Measurements from ENCODE around the gene AFF4. TPM values are rescaled to one million over a fixed set of nuclear protein-coding genes. Genes with fewer than 3 reads are reported as not detected.
"Not testable (repeated sequence)": the region's sequence is repeated elsewhere in the genome, so short reads cannot be mapped to it uniquely, and the experiment has no call there.

The AFF4 gene
- polyA plus RNA-seq, 3 donors, result 9.7 to 17.7 (median 17.6) TPM

DNA sequence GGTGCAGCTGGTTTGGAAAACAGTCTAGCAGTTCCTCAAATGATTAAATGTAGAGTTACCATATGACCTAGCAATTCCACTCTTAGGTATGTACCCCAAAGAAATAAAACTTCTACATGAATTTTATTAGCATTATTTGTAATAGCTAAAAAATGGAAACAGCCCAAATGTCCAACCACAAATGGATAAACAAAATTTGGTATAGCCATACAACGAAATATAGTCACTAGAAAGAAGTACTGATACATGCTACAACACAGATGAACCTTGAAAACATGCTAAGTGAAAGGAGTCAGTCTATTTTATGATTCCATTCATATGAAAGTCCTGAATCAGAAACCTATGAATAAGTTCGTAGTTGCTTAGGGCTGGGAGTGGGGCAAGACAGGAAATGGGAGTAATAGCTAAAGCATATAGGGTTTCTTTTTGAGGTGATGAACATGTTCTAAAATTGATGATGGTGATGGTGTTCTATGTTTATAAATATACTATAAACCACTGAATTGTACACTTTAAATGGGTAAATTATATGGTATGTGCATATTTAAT is 103.5 kb downstream of the AFF4 start:
- no peak for TF ChIP-seq CTCF (IDR thresholded peaks at IDR 0.05)
- Histone ChIP-seq H3K9me3 (replicated peaks in 1 of 2; ENCODE audit: control insufficient read depth in 1 of 2, insufficient read depth in 1 of 2, low read length in 2 of 2) (no peaks in the 10 kb centered on the region), H3K4me1 (ENCODE audit: control insufficient read depth in 1 of 2, insufficient read depth in 2 of 2, low read length in 2 of 2) (peaks cover 0 to 12% of the 10 kb centered on the region in 2 donors), H4K20me1 (ENCODE audit: insufficient read depth, low read length) (no peaks in the 10 kb centered on the region), H3K4me2 (replicated peaks; ENCODE audit: extremely low read depth, low read length, poor library complexity, severe bottlenecking) (no peak overlapping the region), H3K27ac (ENCODE audit: low read depth in 1 of 2, low read length in 2 of 2) (no peak overlapping the region), H2AFZ (ENCODE audit: insufficient read depth, low read depth, low read length, poor library complexity, severe bottlenecking) (no peak overlapping the region), H3K79me2 (ENCODE audit: insufficient read depth, low read length) (no peaks in the 10 kb centered on the region), H3K9ac (ENCODE audit: insufficient read depth, low read length, poor library complexity, severe bottlenecking) (no peak overlapping the region), H3K4me3 (replicated peaks in 1 of 3; ENCODE audit: low read depth in 2 of 3, low read length in 3 of 3) (no peak overlapping the region), H3K36me3 (replicated peaks in 1 of 2; ENCODE audit: control insufficient read depth in 1 of 2, insufficient read depth in 2 of 2, low read length in 2 of 2) (no peaks in the 10 kb centered on the region), H3K27me3 (ENCODE audit: control insufficient read depth in 2 of 2, insufficient read depth in 2 of 2, low read length in 2 of 2) (no peaks in the 10 kb centered on the region)
- Mint-ChIP-seq H3K4me1 (peaks cover 3% of the 10 kb centered on the region), H3K9me3 (peaks cover 0 to 1% (median 0%) of the 10 kb centered on the region in 7 donors), H3K27ac (no peak overlapping the region), H3K4me3 (no peak overlapping the region), H3K36me3 (no peaks in the 10 kb centered on the region), H3K27me3 (ENCODE audit: low read depth in 3 of 3) (peaks cover 7 to 12% (median 9%) of the 10 kb centered on the region in 3 donors)
- intact Hi-C loops (cut with micrococcal nuclease), result loop anchor here in 1 of 2 donors (10.0 kb wide), 1 partner anchor 565 kb away; the partner anchor contains the start of gene SLC22A4
- no peak for DNase-seq
- WGBS (ENCODE audit: insufficient coverage), result 80% methylated on average over 1 of the region's 2 CpGs

GRCh38 chr5:132856011-132856410 is 107.4 kb downstream of the AFF4 start:
- no peaks in the 10 kb centered on the region for H3K79me2 ChIP-seq (ENCODE audit: insufficient read depth, low read length)
- WGBS (ENCODE audit: insufficient coverage), result no CpG with 5 or more reads among the region's 3 CpGs
- Mint-ChIP-seq H3K27ac (peak overlapping the region in 1 of 7 donors; percentile 50), H3K36me3 (no peaks in the 10 kb centered on the region), H3K9me3 (peaks cover 0 to 1% (median 0%) of the 10 kb centered on the region in 7 donors), H3K27me3 (ENCODE audit: low read depth in 3 of 3) (peaks cover 5 to 9% (median 9%) of the 10 kb centered on the region in 3 donors), H3K4me3 (no peak overlapping the region), H3K4me1 (no peaks in the 10 kb centered on the region)
- H3K27me3 ChIP-seq (ENCODE audit: control insufficient read depth in 2 of 2, insufficient read depth in 2 of 2, low read length in 2 of 2), result no peaks in the 10 kb centered on the region
- H3K9ac ChIP-seq (ENCODE audit: insufficient read depth, low read length, poor library complexity, severe bottlenecking), result no peak overlapping the region
- H2AFZ ChIP-seq (ENCODE audit: insufficient read depth, low read depth, low read length, poor library complexity, severe bottlenecking), result no peak overlapping the region
- no peak for DNase-seq
- no peaks in the 10 kb centered on the region for H3K36me3 ChIP-seq (replicated peaks in 1 of 2; ENCODE audit: control insufficient read depth in 1 of 2, insufficient read depth in 2 of 2, low read length in 2 of 2)
- no peaks in the 10 kb centered on the region for H3K4me1 ChIP-seq (ENCODE audit: control insufficient read depth in 1 of 2, insufficient read depth in 2 of 2, low read length in 2 of 2)
- TF ChIP-seq CTCF (IDR thresholded peaks at IDR 0.05), result no peak
- no peaks in the 10 kb centered on the region for H4K20me1 ChIP-seq (ENCODE audit: insufficient read depth, low read length)
- intact Hi-C loops (cut with micrococcal nuclease), result no loop called here
- H3K4me2 ChIP-seq (replicated peaks; ENCODE audit: extremely low read depth, low read length, poor library complexity, severe bottlenecking), result no peak overlapping the region
- no peaks in the 10 kb centered on the region for H3K9me3 ChIP-seq (replicated peaks in 1 of 2; ENCODE audit: control insufficient read depth in 1 of 2, insufficient read depth in 1 of 2, low read length in 2 of 2)
- no peak overlapping the region for H3K4me3 ChIP-seq (replicated peaks in 1 of 3; ENCODE audit: low read depth in 2 of 3, low read length in 3 of 3)
- H3K27ac ChIP-seq (ENCODE audit: low read depth in 1 of 2, low read length in 2 of 2), result no peak overlapping the region

DNA sequence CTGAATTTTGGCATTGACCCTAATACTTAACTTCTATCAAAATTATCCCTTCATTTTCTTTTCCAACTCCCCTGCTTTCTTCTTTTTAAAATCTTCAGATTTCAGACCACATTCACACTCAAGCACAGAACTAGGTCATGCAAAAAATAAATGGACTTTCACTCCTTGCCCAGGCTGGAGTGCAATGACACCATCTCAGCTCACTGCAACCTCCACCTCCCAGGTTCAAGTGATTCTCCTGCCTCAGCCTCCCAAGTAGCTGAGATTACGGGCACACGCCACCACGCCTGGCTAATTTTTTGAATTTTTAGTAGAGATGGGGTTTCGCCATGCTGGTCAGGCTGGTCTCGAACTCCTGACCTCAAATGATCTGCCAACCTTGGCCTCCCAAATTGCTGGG is 108.4 kb downstream of the AFF4 start:
- H3K27ac Mint-ChIP-seq, H3K4me1 Mint-ChIP-seq: not testable (repeated sequence)

More for the DNA sequence above, 108.4 kb downstream of the AFF4 start:
- DNase-seq; H3K27me3 Mint-ChIP-seq (ENCODE audit: low read depth in 3 of 3); H3K27me3 ChIP-seq (ENCODE audit: control insufficient read depth in 2 of 2, insufficient read depth in 2 of 2, low read length in 2 of 2); H3K36me3 Mint-ChIP-seq; H3K27ac ChIP-seq (ENCODE audit: low read depth in 1 of 2, low read length in 2 of 2); H3K4me3 ChIP-seq (replicated peaks in 1 of 3; ENCODE audit: low read depth in 2 of 3, low read length in 3 of 3); H3K9ac ChIP-seq (ENCODE audit: insufficient read depth, low read length, poor library complexity, severe bottlenecking); H3K9me3 Mint-ChIP-seq; H3K9me3 ChIP-seq (replicated peaks in 1 of 2; ENCODE audit: control insufficient read depth in 1 of 2, insufficient read depth in 1 of 2, low read length in 2 of 2); H3K79me2 ChIP-seq (ENCODE audit: insufficient read depth, low read length); H3K4me1 ChIP-seq (ENCODE audit: control insufficient read depth in 1 of 2, insufficient read depth in 2 of 2, low read length in 2 of 2); intact Hi-C loops (cut with micrococcal nuclease); H2AFZ ChIP-seq (ENCODE audit: insufficient read depth, low read depth, low read length, poor library complexity, severe bottlenecking); H3K4me3 Mint-ChIP-seq; H4K20me1 ChIP-seq (ENCODE audit: insufficient read depth, low read length); H3K36me3 ChIP-seq (replicated peaks in 1 of 2; ENCODE audit: control insufficient read depth in 1 of 2, insufficient read depth in 2 of 2, low read length in 2 of 2); H3K4me2 ChIP-seq (replicated peaks; ENCODE audit: extremely low read depth, low read length, poor library complexity, severe bottlenecking): not testable (repeated sequence)
- WGBS (ENCODE audit: insufficient coverage), result 100% methylated on average over 2 of the region's 5 CpGs
